SK-N-SH (cell line): ENCODE measurements around the gene SCAI. TPM values are rescaled to one million over a fixed set of nuclear protein-coding genes. Genes with fewer than 3 reads are reported as not detected.
A peak's percentile ranks its signal among the peaks of the same experiment; 100 is the strongest.

Experiments
- CTCF ChIA-PET: fragments of 300-600, 350-600 bp; formaldehyde crosslinking; extraction: SDS; loops from one replicate; lab custom pipeline; 2021; lab: Yijun Ruan, JAX
- POLR2A ChIA-PET: fragments of 350-600 bp; sonication (Branson Sonifier 250); formaldehyde crosslinking; extraction: SDS; loops from one replicate; lab custom pipeline; 2020; ENCODE audit warnings: antibody characterized with exemption, inconsistent platforms; lab: Yijun Ruan, JAX
- DNase-seq: peaks from one replicate; pipeline ENCODE4 v3.0.0; 2012
- H2AFZ ChIP-seq: fragments of 200-600 bp; sonication (generic); 2 replicates; pipeline ENCODE4 v1.8.1; 2016; ENCODE audit warnings: antibody characterized with exemption, mild to moderate bottlenecking, low read depth
- H3F3A ChIP-seq: fragments of 200-600 bp; sonication (generic); replicated peaks from 2 replicates; pipeline ENCODE3; 2016; ENCODE audit warnings: antibody characterized with exemption, mild to moderate bottlenecking; ENCODE audit not compliant: insufficient read depth
- H3K27ac ChIP-seq, 2 experiments: fragments of 200-500 bp in 1 of 2; fragments of 200-600 bp in 1 of 2; sonication (Bioruptor generic) in 1 of 2; sonication (generic), shearing (Covaris generic) in 1 of 2; 2 replicates each; pipeline versions ENCODE4 v1.5.1 to v1.6.1; 2014 to 2016; ENCODE audit warnings: low read depth in 2 of 2, inconsistent platforms in 1 of 2, low read length in 1 of 2, mild to moderate bottlenecking in 1 of 2, mixed read lengths in 1 of 2
- H3K27me3 ChIP-seq: fragments of 200-600 bp; sonication (generic), shearing (Covaris generic); 2 replicates; pipeline ENCODE4 v1.6.1; 2016; ENCODE audit warnings: mixed run types; ENCODE audit not compliant: insufficient read depth
- H3K36me3 ChIP-seq, 2 experiments: fragments of 200-500 bp in 1 of 2; fragments of 200-600 bp in 1 of 2; sonication (Bioruptor generic) in 1 of 2; sonication (generic) in 1 of 2; replicated peaks in 1 of 2; 2 replicates each; pipeline versions ENCODE3 to v1.5.1; 2014 to 2016; ENCODE audit warnings: low read length in 1 of 2, mild to moderate bottlenecking in 1 of 2; ENCODE audit not compliant: insufficient read depth in 2 of 2, control insufficient read depth in 1 of 2
- H3K4me1 ChIP-seq, 2 experiments: fragments of 200-500 bp in 1 of 2; fragments of 200-600 bp in 1 of 2; sonication (Bioruptor generic) in 1 of 2; sonication (generic), shearing (Covaris generic) in 1 of 2; 2 replicates each; pipeline versions ENCODE4 v1.5.1 to v1.6.1; 2014 to 2016; ENCODE audit warnings: low read depth in 1 of 2, low read length in 1 of 2, mixed run types in 1 of 2; ENCODE audit not compliant: insufficient read depth in 2 of 2, control insufficient read depth in 1 of 2
- H3K4me2 ChIP-seq: fragments of 200-600 bp; sonication (generic), shearing (Covaris generic); 2 replicates; pipeline ENCODE4 v1.6.1; 2017; ENCODE audit warnings: mixed run types
- H3K4me3 ChIP-seq, 2 experiments: fragments of 200-500 bp in 1 of 2; fragments of 200-600 bp in 1 of 2; sonication (Bioruptor generic) in 1 of 2; sonication (generic), shearing (Covaris generic) in 1 of 2; 2 replicates each; pipeline versions ENCODE4 v1.5.1 to v1.8.1; 2014 to 2016; ENCODE audit warnings: low read depth in 2 of 2, inconsistent platforms in 1 of 2, low read length in 1 of 2, mild to moderate bottlenecking in 1 of 2, mixed read lengths in 1 of 2, moderate library complexity in 1 of 2
- H3K79me2 ChIP-seq: fragments of 200-600 bp; sonication (generic); 2 replicates; pipeline ENCODE4 v1.8.1; 2017; ENCODE audit warnings: mild to moderate bottlenecking; ENCODE audit not compliant: insufficient read depth
- H3K9ac ChIP-seq: fragments of 200-600 bp; sonication (generic); 2 replicates; pipeline ENCODE4 v1.6.1; 2017; ENCODE audit warnings: mixed run types
- H3K9me2 ChIP-seq: fragments of 200-600 bp; sonication (generic); 2 replicates; pipeline ENCODE4 v1.6.1; 2017; ENCODE audit warnings: mixed run types
- H3K9me3 ChIP-seq: fragments of 200-600 bp; sonication (generic); 2 replicates; pipeline ENCODE4 v1.6.1; 2017; ENCODE audit warnings: mixed run types, mild to moderate bottlenecking, moderate library complexity
- H4K20me1 ChIP-seq: fragments of 200-600 bp; sonication (generic); 2 replicates; pipeline ENCODE4 v1.6.1; 2017; ENCODE audit warnings: mild to moderate bottlenecking, mixed run types; ENCODE audit not compliant: insufficient read depth
- EP300 ChIP-seq, 2 experiments: IDR thresholded peaks; 2 replicates each; pipeline versions ENCODE4 v1.4.0 to v1.6.1; 2012; ENCODE audit warnings: borderline replicate concordance in 1 of 2, low read depth in 1 of 2, low read length in 1 of 2
- EZH2phosphoT487 ChIP-seq: fragments of 200-600 bp; sonication (generic); IDR thresholded peaks from 2 replicates; pipeline ENCODE4 v1.6.1; 2017; ENCODE audit warnings: low read depth, mixed run types, mild to moderate bottlenecking, antibody characterized with exemption, moderate library complexity, borderline replicate concordance
- GATA2 ChIP-seq: sonication (generic); formaldehyde crosslinking; IDR thresholded peaks from 2 replicates; pipeline ENCODE4 v1.5.0; 2020; ENCODE audit warnings: mild to moderate bottlenecking, missing genetic modification reagents
- RAD21 ChIP-seq: IDR thresholded peaks from 2 replicates; pipeline ENCODE4 v1.6.1; 2012; ENCODE audit warnings: mild to moderate bottlenecking, low read length
- RCOR1 ChIP-seq: fragments of 150-350 bp; IDR thresholded peaks from 2 replicates; pipeline ENCODE4 v1.6.1; 2017; ENCODE audit warnings: antibody characterized with exemption, low read length
- RFX5 ChIP-seq: IDR thresholded peaks from 2 replicates; pipeline ENCODE4 v1.6.1; 2012; ENCODE audit warnings: mild to moderate bottlenecking, improper control_type of control experiment, low read length
- RXRA ChIP-seq: IDR thresholded peaks from 2 replicates; pipeline ENCODE4 v1.4.0; 2012; ENCODE audit warnings: low read depth, mild to moderate bottlenecking, borderline replicate concordance
- SIN3A ChIP-seq: IDR thresholded peaks from 2 replicates; pipeline ENCODE4 v1.6.1; 2012; ENCODE audit warnings: low read depth, mild to moderate bottlenecking, low read length, moderate library complexity, borderline replicate concordance
- TCF12 ChIP-seq: IDR thresholded peaks from 2 replicates; pipeline ENCODE4 v1.4.0; 2012
- TEAD4 ChIP-seq: IDR thresholded peaks from 2 replicates; pipeline ENCODE4 v1.4.0; 2012; ENCODE audit warnings: mild to moderate bottlenecking, borderline replicate concordance; ENCODE audit not compliant: insufficient read depth
- WGBS: methylation state at CpG from one replicate; pipeline ENCODE4 v1.1.6; 2017; ENCODE audit warnings: low lambda C conversion rate; 5-methylcytosine and 5-hydroxymethylcytosine counted together
- polyA plus RNA-seq, 3 experiments: library from polyadenylated mRNA; depleted of rRNA; stranded (reverse); fragments of >200 nt; gene quantifications; 2 replicates each; pipeline ENCODE4 v1.2.3, GENCODE V29; 2012

Gene SCAI
- polyA plus RNA-seq, 1 of the 3 experiments (the other 2 are of a cell fraction) = 0.85 TPM

- TF ChIP-seq GATA2 (CRISPR knock-in tag) (no peak), RXRA (no peak), TCF12 (peak; percentile 97)
Measured at GRCh38 chr9:125126019-125126746, 17.1 kb downstream of the SCAI start (continued).

GRCh38 chr9:125125523-125125922, 17.8 kb downstream of the SCAI start:
- Histone ChIP-seq H3K27me3 (no peaks in the 10 kb centered on the region), H3K9ac (no peak overlapping the region), H4K20me1 (no peaks in the 10 kb centered on the region), H3K27ac (peak overlapping the region; percentile 48 to 76), H3K9me3 (no peaks in the 10 kb centered on the region), H3K36me3 (no peaks in the 10 kb centered on the region), H3K4me3 (no peak overlapping the region), H3K4me1 (peaks cover 6 to 18% of the 10 kb centered on the region in 2 experiments; a peak in 3 of 4 replicates), H3F3A (peaks cover 14% of the 10 kb centered on the region), H3K9me2 (no peaks in the 10 kb centered on the region), H3K4me2 (peak overlapping the region; percentile 40), H3K79me2 (peaks cover 4% of the 10 kb centered on the region), H2AFZ (peak overlapping the region; percentile 36; the same call in 1 of the 2 replicates)
- CTCF ChIA-PET = interaction anchor here (3.7 kb wide), 1 partner anchor 17 kb away, joined by 17 read pairs; the partner anchor contains the start of gene SCAI
- TF ChIP-seq GATA2 (CRISPR knock-in tag) = no peak
- TF ChIP-seq TEAD4 = no peak
- no peak for TF ChIP-seq RAD21
- TF ChIP-seq EZH2phosphoT487 = no peak
- no peak for TF ChIP-seq SIN3A
- DNase-seq = no peak
- POLR2A ChIA-PET = interaction anchor here (0.9 kb wide), 1 partner anchor 18 kb away, joined by 4 read pairs; the partner anchor contains the start of gene SCAI
- 85% methylated on average over 7 of the region's 7 CpGs for WGBS

- Histone ChIP-seq H3K4me3 (no peak overlapping the region), H2AFZ (no peak overlapping the region), H4K20me1 (no peaks in the 10 kb centered on the region), H3K9me3 (no peaks in the 10 kb centered on the region), H3K79me2 (peaks cover 4% of the 10 kb centered on the region; the same call in 1 of the 2 replicates), H3K4me1 (peaks cover 8 to 23% of the 10 kb centered on the region in 2 experiments; a peak in 2 of 4 replicates), H3K36me3 (no peaks in the 10 kb centered on the region), H3K4me2 (no peak overlapping the region), H3K9me2 (no peaks in the 10 kb centered on the region), H3F3A (peaks cover 18% of the 10 kb centered on the region), H3K9ac (no peak overlapping the region), H3K27me3 (no peaks in the 10 kb centered on the region), H3K27ac (no peak overlapping the region)
- peak; percentile 28; the same call in 1 of the 2 replicates for TF ChIP-seq TCF12
- TF ChIP-seq EP300 (IDR thresholded peaks at IDR 0.05; ENCODE audit: borderline replicate concordance in 1 of 2, low read depth in 1 of 2, low read length in 1 of 2) = no peak
- TF ChIP-seq EZH2phosphoT487 = no peak
- no peak for TF ChIP-seq RCOR1
- no peak for TF ChIP-seq RFX5
- 71% methylated on average over 2 of the region's 2 CpGs for WGBS
- ChIA-PET CTCF (no interaction called here), POLR2A (no interaction called here)
- DNase-seq = no peak
Measured at GRCh38 chr9:125121146-125121545, 22.2 kb downstream of the SCAI start.
